Breast epithelium (tissue), 4 donors: ENCODE data around the gene RICTOR. TPM values are rescaled to one million over a fixed set of nuclear protein-coding genes. Genes with fewer than 3 reads are reported as not detected.

Experiments
- DNase-seq, 2 donors: peaks; one replicate each; pipeline ENCODE4 v3.0.0-alpha.2; 2019; ENCODE audit warnings: low spot score in 2 of 2
- H3K27ac ChIP-seq, 2 donors: fragments of 200-600 bp; sonication (generic) in 1 of 2; one replicate each; pipeline ENCODE4 v1.5.1; 2016 to 2019; ENCODE audit warnings: mild to moderate bottlenecking in 1 of 2
- H3K27me3 ChIP-seq, 2 donors: fragments of 200-600 bp; sonication (generic) in 1 of 2; one replicate each; pipeline versions ENCODE4 v1.5.1 to v1.6.0; 2017 to 2019; ENCODE audit warnings: control low read depth in 1 of 2, mild to moderate bottlenecking in 1 of 2
- H3K36me3 ChIP-seq: fragments of 200-600 bp; one replicate; pipeline ENCODE4 v1.5.1; 2019
- H3K4me1 ChIP-seq, 2 donors: fragments of 200-600 bp; sonication (generic); one replicate each; pipeline ENCODE4 v1.5.1; 2016 to 2019; ENCODE audit warnings: control low read depth in 1 of 2
- H3K4me3 ChIP-seq, 3 donors: fragments of 200-600 bp; sonication (generic); 1 replicate in 2 of 3; 2 replicates in 1 of 3; pipeline ENCODE4 v1.5.1; 2016 to 2019; ENCODE audit warnings: mild to moderate bottlenecking in 3 of 3, moderate library complexity in 2 of 3
- H3K9me3 ChIP-seq, 2 donors: fragments of 200-600 bp; sonication (generic) in 1 of 2; one replicate each; pipeline ENCODE4 v1.5.1; 2016 to 2019; ENCODE audit warnings: control low read depth in 1 of 2
- CTCF ChIP-seq, 3 donors: fragments of 450-650 bp; IDR thresholded peaks; one replicate each; pipeline ENCODE4 v1.5.1; 2016 to 2017; ENCODE audit warnings: antibody characterized with exemption in 3 of 3, mild to moderate bottlenecking in 3 of 3, moderate library complexity in 3 of 3
- POLR2A ChIP-seq: fragments of 450-650 bp; IDR thresholded peaks from one replicate; pipeline ENCODE4 v1.6.1; 2016; ENCODE audit warnings: antibody characterized with exemption, mild to moderate bottlenecking, moderate library complexity
- POLR2AphosphoS5 ChIP-seq, 3 donors: sonication (generic); formaldehyde crosslinking; IDR thresholded peaks; one replicate each; pipeline ENCODE4 v1.6.1; 2017; ENCODE audit warnings: antibody characterized with exemption in 3 of 3
- intact Hi-C: fragments of 100-400 bp; cut with DNase I; formaldehyde crosslinking; loops from one replicate; pipeline ENCODE4 v1.15.1; 2023; ENCODE audit warnings: low total_unique reads
- total RNA-seq, 3 donors: library from RNA; depleted of rRNA; stranded (reverse); fragments of >200 nt; gene quantifications; one replicate each; pipeline ENCODE4 v1.1.0, GENCODE V29; 2016

The RICTOR gene
- total RNA-seq, 3 donors from 2014 or later: 39.0 to 79.2 (median 58.7) TPM

- Histone ChIP-seq H3K27ac (peak overlapping the region in 1 of 2 donors; percentile 16), H3K36me3 (peaks cover 5% of the 10 kb centered on the region), H3K27me3 (no peaks in the 10 kb centered on the region), H3K9me3 (no peaks in the 10 kb centered on the region), H3K4me3 (no peak overlapping the region), H3K4me1 (no peaks in the 10 kb centered on the region)
- TF ChIP-seq POLR2AphosphoS5 (IDR thresholded peaks at IDR 0.05): no peak
- TF ChIP-seq POLR2A: no peak
- TF ChIP-seq CTCF (IDR thresholded peaks at IDR 0.05): peak in 2 of 3 donors; percentile 44 to 60
- no peak for DNase-seq
- intact Hi-C loops: no loop called here
Observed at GRCh38 chr5:38922199-38922598, 152.0 kb downstream of the RICTOR start.

- no peak overlapping the region for H3K4me3 ChIP-seq
- H3K27ac ChIP-seq: no peak overlapping the region
- no peaks in the 10 kb centered on the region for H3K9me3 ChIP-seq
- intact Hi-C loops: no loop called here
- no peaks in the 10 kb centered on the region for H3K4me1 ChIP-seq
- H3K36me3 ChIP-seq: peaks cover 5% of the 10 kb centered on the region
- H3K27me3 ChIP-seq: no peaks in the 10 kb centered on the region
- no peak for DNase-seq
- TF ChIP-seq POLR2A: no peak
- TF ChIP-seq CTCF (IDR thresholded peaks at IDR 0.05): no peak
- no peak for TF ChIP-seq POLR2AphosphoS5 (IDR thresholded peaks at IDR 0.05)
Observed at GRCh38 chr5:38921174-38921573, 153.0 kb downstream of the RICTOR start.

- Histone ChIP-seq H3K4me1 (no peaks in the 10 kb centered on the region), H3K4me3 (no peak overlapping the region), H3K36me3 (peaks cover 5% of the 10 kb centered on the region), H3K27me3 (no peaks in the 10 kb centered on the region), H3K9me3 (no peaks in the 10 kb centered on the region), H3K27ac (no peak overlapping the region)
- intact Hi-C loops: no loop called here
- no peak for DNase-seq
- no peak for TF ChIP-seq POLR2A
- no peak for TF ChIP-seq POLR2AphosphoS5 (IDR thresholded peaks at IDR 0.05)
- TF ChIP-seq CTCF (IDR thresholded peaks at IDR 0.05): no peak
Observed at GRCh38 chr5:38916802-38917201, 157.4 kb downstream of the RICTOR start.

- Histone ChIP-seq H3K4me1 (no peaks in the 10 kb centered on the region), H3K27me3 (no peaks in the 10 kb centered on the region), H3K9me3 (no peaks in the 10 kb centered on the region), H3K4me3 (no peak overlapping the region), H3K27ac (no peak overlapping the region), H3K36me3 (peaks cover 5% of the 10 kb centered on the region)
- intact Hi-C loops: loop anchor here (5.0 kb wide), 1 partner anchor 1421 kb away; no protein-coding TSS in a partner anchor
- no peak for DNase-seq
- TF ChIP-seq CTCF (IDR thresholded peaks at IDR 0.05) (no peak), POLR2A (no peak), POLR2AphosphoS5 (IDR thresholded peaks at IDR 0.05) (no peak)
Observed at GRCh38 chr5:38913714-38914113, 160.5 kb downstream of the RICTOR start.

- DNase-seq: no peak
- Histone ChIP-seq H3K9me3 (no peaks in the 10 kb centered on the region), H3K4me3 (no peak overlapping the region), H3K4me1 (no peaks in the 10 kb centered on the region), H3K27me3 (no peaks in the 10 kb centered on the region), H3K36me3 (no peaks in the 10 kb centered on the region), H3K27ac (no peak overlapping the region)
- intact Hi-C loops: loop anchor here (5.0 kb wide), 1 partner anchor 1420 kb away; no protein-coding TSS in a partner anchor
- TF ChIP-seq POLR2A: no peak
- no peak for TF ChIP-seq POLR2AphosphoS5 (IDR thresholded peaks at IDR 0.05)
- TF ChIP-seq CTCF (IDR thresholded peaks at IDR 0.05): no peak
Observed at GRCh38 chr5:38911933-38912332, 162.3 kb downstream of the RICTOR start.
